ENCODE results near the gene TRIM8. TPM values are rescaled to one million over a fixed set of nuclear protein-coding genes. Genes with fewer than 3 reads are reported as not detected.
A peak's percentile ranks its signal among the peaks of the same experiment; 100 is the strongest.

Gene TRIM8
- total RNA-seq, 1 experiment from 2014 or later, result 37.0 TPM

DNA sequence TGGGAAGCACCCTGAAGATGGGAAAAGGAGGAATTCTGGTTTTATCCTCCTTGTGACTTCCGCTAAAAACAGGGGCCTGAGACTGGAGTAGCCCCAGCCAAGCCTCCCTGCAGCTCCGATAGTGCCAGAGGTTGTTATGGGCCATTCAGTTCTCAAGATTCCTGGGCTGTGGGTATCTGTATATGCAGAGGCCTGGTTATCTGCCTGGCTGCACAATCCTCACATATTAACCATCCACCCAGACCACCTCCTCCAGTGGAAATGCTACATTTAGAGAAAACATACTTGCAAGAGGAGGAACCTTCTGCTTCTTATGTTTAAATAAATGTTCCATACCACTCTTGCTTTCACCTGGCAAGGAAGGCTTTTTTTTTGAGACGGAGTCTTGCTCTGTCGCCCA is 35.3 kb downstream of the TRIM8 start:
- Mint-ChIP-seq H3K9me3 (no peaks in the 10 kb centered on the region), H3K27ac (peak overlapping the region in 1 of 3 experiments; percentile 90; a peak in 1 of 7 replicates), H3K4me1 (peaks cover 50 to 55% of the 10 kb centered on the region in 2 experiments), H3K27me3 (ENCODE audit: low read depth) (no peaks in the 10 kb centered on the region), H3K36me3 (ENCODE audit: insufficient read depth in 1 of 3, low read depth in 3 of 3) (peaks cover 10 to 31% (median 26%) of the 10 kb centered on the region in 3 experiments; a peak in 6 of 7 replicates), H3K4me3 (no peak overlapping the region)
- Histone ChIP-seq H3K14ac (ENCODE audit: insufficient read depth, low read length) (no peak overlapping the region), H3K4ac (ENCODE audit: low read depth, low read length) (no peak overlapping the region), H4K8ac (replicated peaks; ENCODE audit: insufficient read length, low read depth, low read length) (no peak overlapping the region), H3K56ac (ENCODE audit: insufficient read length, low read depth, low read length) (no peak overlapping the region), H2AK5ac (ENCODE audit: insufficient read length, low read length) (no peak overlapping the region), H3K27ac (ENCODE audit: insufficient read length, low read depth, low read length) (no peak overlapping the region), H3K18ac (ENCODE audit: insufficient read length, low read depth, low read length) (no peak overlapping the region), H3K9ac (ENCODE audit: extremely low read depth, insufficient read length, low read length) (no peak overlapping the region), H3T11ph (ENCODE audit: low read length) (no peak overlapping the region), H3K23ac (ENCODE audit: insufficient read length, low read depth, low read length) (no peak overlapping the region), H4K20me1 (ENCODE audit: control insufficient read depth, insufficient read depth, insufficient read length) (no peaks in the 10 kb centered on the region), H3K4me2 (ENCODE audit: insufficient read depth, insufficient read length, low read length) (no peak overlapping the region), H3K79me1 (ENCODE audit: insufficient read depth, low read depth, low read length, poor library complexity, severe bottlenecking) (no peaks in the 10 kb centered on the region), H2AFZ (ENCODE audit: low read length) (no peak overlapping the region), H2BK5ac (ENCODE audit: insufficient read length, low read length) (no peak overlapping the region), H2BK15ac (ENCODE audit: low read depth, low read length) (no peak overlapping the region), H3K79me2 (ENCODE audit: insufficient read depth, low read length) (no peaks in the 10 kb centered on the region), H3K4me1 (ENCODE audit: insufficient read depth, low read length) (peaks cover 10% of the 10 kb centered on the region; the same call in 1 of the 2 replicates), H3K23me2 (ENCODE audit: insufficient read length, low read depth, low read length, poor library complexity, severe bottlenecking) (no peaks in the 10 kb centered on the region), H4K91ac (ENCODE audit: insufficient read length, low read depth, low read length) (no peak overlapping the region), H2BK20ac (ENCODE audit: low read depth, low read length, poor library complexity, severe bottlenecking) (no peak overlapping the region), H2BK120ac (ENCODE audit: low read depth, low read length, poor library complexity, severe bottlenecking) (no peak overlapping the region), H2BK12ac (ENCODE audit: insufficient read length, low read depth, low read length) (no peak overlapping the region), H3K9me3 (ENCODE audit: control insufficient read depth, low read depth, low read length) (no peaks in the 10 kb centered on the region), H3K27me3 (ENCODE audit: insufficient read depth, low read length) (no peaks in the 10 kb centered on the region), H4K5ac (ENCODE audit: insufficient read length, low read depth, low read length) (no peak overlapping the region)
- no CpG with 5 or more reads among the region's 4 CpGs for WGBS (ENCODE audit: extremely low coverage, insufficient read length, low lambda C conversion rate)
- TF ChIP-seq CTCF (conservative IDR thresholded peaks at IDR 0.05), result no peak
- no peak for DNase-seq

Data from H9 (cell line).